HT1080 (cell line): Measurements from ENCODE around the gene ABCC11. TPM values are rescaled to one million over a fixed set of nuclear protein-coding genes. Genes with fewer than 3 reads are reported as not detected.

Experiments
- DNase-seq: peaks from one replicate; pipeline ENCODE4 v3.0.0-alpha.2; 2015; ENCODE audit warnings: low read depth
- total RNA-seq: library from RNA; depleted of rRNA; stranded (reverse); fragments of >200 nt; shearing (Covaris generic); gene quantifications from 2 replicates; pipeline ENCODE4 v1.2.3, GENCODE V29; 2014

ABCC11 gene
- total RNA-seq, 1 experiment from 2014 or later = not detected

- DNase-seq = peak; percentile 81
Measured at GRCh38 chr16:48164907-48165715, 82.2 kb downstream of the ABCC11 start.

GRCh38 chr16:48162839-48163410 is 84.4 kb downstream of the ABCC11 start:
- DNase-seq = no peak

- no peak for DNase-seq
Measured at GRCh38 chr16:48161906-48162305, 85.4 kb downstream of the ABCC11 start.

- DNase-seq = no peak
Measured at GRCh38 chr16:48160575-48160974, 86.8 kb downstream of the ABCC11 start.

GRCh38 chr16:48158296-48158695 is 89.0 kb downstream of the ABCC11 start:
- peak; percentile 97 for DNase-seq

- no peak for DNase-seq
Measured at GRCh38 chr16:48157794-48158193, 89.5 kb downstream of the ABCC11 start.

GRCh38 chr16:48157302-48157701 is 90.0 kb downstream of the ABCC11 start:
- DNase-seq = no peak

GRCh38 chr16:48156790-48157209 is 90.5 kb downstream of the ABCC11 start:
- DNase-seq = peak; percentile 60

GRCh38 chr16:48155926-48156789 is 91.2 kb downstream of the ABCC11 start, which contains the start of gene ABCC12:
TSS of gene ABCC12 (minus strand) at chr16:48155993. CDS start at chr16:48146424, 9,569 bp downstream.
- no peak for DNase-seq

GRCh38 chr16:48153774-48154173 is 93.6 kb downstream of the ABCC11 start:
- no peak for DNase-seq

GRCh38 chr16:48152226-48152625 is 95.1 kb downstream of the ABCC11 start:
- DNase-seq = no peak

GRCh38 chr16:48150707-48151106 is 96.6 kb downstream of the ABCC11 start:
- DNase-seq = no peak

GRCh38 chr16:48146710-48147109 is 100.6 kb downstream of the ABCC11 start:
- DNase-seq = no peak

- DNase-seq = no peak
Measured at GRCh38 chr16:48146131-48146530, 101.2 kb downstream of the ABCC11 start.

- no peak for DNase-seq
Measured at GRCh38 chr16:48143812-48144368, 103.4 kb downstream of the ABCC11 start.

- no peak for DNase-seq
Measured at GRCh38 chr16:48140821-48141220, 106.5 kb downstream of the ABCC11 start.

- DNase-seq = no peak
Measured at GRCh38 chr16:48139517-48139916, 107.8 kb downstream of the ABCC11 start.

GRCh38 chr16:48138543-48138942 is 108.8 kb downstream of the ABCC11 start:
- DNase-seq = no peak

GRCh38 chr16:48137822-48138221 is 109.5 kb downstream of the ABCC11 start:
- DNase-seq = no peak

- DNase-seq = no peak
Measured at GRCh38 chr16:48136547-48137360, 110.6 kb downstream of the ABCC11 start.
